GM21737 (cell line): ENCODE measurements around the gene CEP164.
"Not testable (repeated sequence)": the region's sequence is repeated elsewhere in the genome, so short reads cannot be mapped to it uniquely, and the experiment has no call there.

ENCODE experiments used
- ATAC-seq: cut with Tn5 transposase; IDR thresholded peaks from one replicate; pipeline ENCODE4 v1.9.1; 2021; ENCODE audit warnings: mild to moderate bottlenecking, moderate library complexity; ENCODE audit not compliant: unreplicated experiment

The CEP164 gene

GRCh38 chr11:117437041-117437790 is 109.6 kb downstream of the CEP164 start:
- ATAC-seq = no peak

- no peak for ATAC-seq
These were observed 110.1 kb downstream of the CEP164 start for GRCh38 chr11:117437791-117438130.

- ATAC-seq = no peak
These were observed 110.8 kb downstream of the CEP164 start for GRCh38 chr11:117438371-117439000.

GRCh38 chr11:117439256-117439655 is 111.6 kb downstream of the CEP164 start:
- no peak for ATAC-seq

- ATAC-seq = no peak
These were observed 112.6 kb downstream of the CEP164 start for GRCh38 chr11:117440258-117440657.

GRCh38 chr11:117441146-117441975 is 113.7 kb downstream of the CEP164 start:
- no peak for ATAC-seq

GRCh38 chr11:117442049-117442868 is 114.6 kb downstream of the CEP164 start:
- no peak for ATAC-seq

- ATAC-seq = no peak
These were observed 115.2 kb downstream of the CEP164 start for GRCh38 chr11:117442869-117443239.

GRCh38 chr11:117443266-117444186 is 115.9 kb downstream of the CEP164 start:
- no peak for ATAC-seq

GRCh38 chr11:117444256-117444655 is 116.6 kb downstream of the CEP164 start:
- no peak for ATAC-seq

- no peak for ATAC-seq
These were observed 117.3 kb downstream of the CEP164 start for GRCh38 chr11:117444711-117445658.

GRCh38 chr11:117449111-117449693 is 121.5 kb downstream of the CEP164 start:
- no peak for ATAC-seq

- ATAC-seq = no peak
These were observed 126.4 kb downstream of the CEP164 start for GRCh38 chr11:117453886-117454563.

- ATAC-seq = no peak
These were observed 126.9 kb downstream of the CEP164 start for GRCh38 chr11:117454564-117454917.

- peak; percentile 58 for ATAC-seq
These were observed 128.5 kb downstream of the CEP164 start for GRCh38 chr11:117456027-117456720.

- ATAC-seq = not testable (repeated sequence)
These were observed 129.0 kb downstream of the CEP164 start for GRCh38 chr11:117456721-117457029.

GRCh38 chr11:117457031-117457785 is 129.6 kb downstream of the CEP164 start:
- ATAC-seq = no peak
